PC-3 (cell line): ENCODE data around the gene SMIM11.
"Not testable (repeated sequence)": the region's sequence is repeated elsewhere in the genome, so short reads cannot be mapped to it uniquely, and the experiment has no call there.

ENCODE experiments used
- CTCF ChIP-seq: fragments of 300-600 bp; sonication (generic); conservative IDR thresholded peaks from 2 replicates; pipeline ENCODE4 v1.5.1; 2017; ENCODE audit warnings: antibody characterized with exemption, low read depth, mild to moderate bottlenecking, low read length
- EZH2 ChIP-seq: fragments of 300-600 bp; sonication (generic); IDR thresholded peaks from one replicate; pipeline ENCODE4 v1.6.1; 2017; ENCODE audit warnings: antibody characterized with exemption, mild to moderate bottlenecking, low read length; ENCODE audit not compliant: unreplicated experiment

GRCh38 chr21:34383138-34383537 is 7.8 kb downstream of the SMIM11 start:
- TF ChIP-seq EZH2, CTCF: not testable (repeated sequence)
